H9 (cell line): ENCODE data around the gene SLC2A9. TPM values are rescaled to one million over a fixed set of nuclear protein-coding genes. Genes with fewer than 3 reads are reported as not detected.

ENCODE experiments used
- DNase-seq: peaks from one replicate; pipeline ENCODE4 v3.0.0-alpha.2; 2017
- H2AFZ ChIP-seq: one replicate; pipeline ENCODE4 v1.6.1; 2013; ENCODE audit warnings: mild to moderate bottlenecking, low read length, control low read depth, moderate library complexity
- H2AK5ac ChIP-seq: 2 replicates; pipeline ENCODE4 v1.6.1; 2013; ENCODE audit warnings: low read length, control low read depth, mixed read lengths; ENCODE audit not compliant: insufficient read length
- H2BK120ac ChIP-seq: one replicate; pipeline ENCODE4 v1.6.1; 2013; ENCODE audit warnings: low read depth, mild to moderate bottlenecking, low read length, control low read depth, inconsistent platforms; ENCODE audit not compliant: poor library complexity, severe bottlenecking
- H2BK12ac ChIP-seq: 2 replicates; pipeline ENCODE4 v1.6.1; 2013; ENCODE audit warnings: low read length, control low read depth, mixed read lengths, low read depth; ENCODE audit not compliant: insufficient read length
- H2BK15ac ChIP-seq: 2 replicates; pipeline ENCODE4 v1.6.1; 2013; ENCODE audit warnings: low read depth, low read length, control low read depth
- H2BK20ac ChIP-seq: one replicate; pipeline ENCODE4 v1.6.1; 2013; ENCODE audit warnings: low read depth, mild to moderate bottlenecking, low read length, control low read depth, inconsistent platforms; ENCODE audit not compliant: poor library complexity, severe bottlenecking
- H2BK5ac ChIP-seq: 2 replicates; pipeline ENCODE4 v1.6.1; 2013; ENCODE audit warnings: low read length, control low read depth, mixed read lengths; ENCODE audit not compliant: insufficient read length
- H3K14ac ChIP-seq: 2 replicates; pipeline ENCODE4 v1.6.1; 2013; ENCODE audit warnings: low read length, control low read depth; ENCODE audit not compliant: insufficient read depth
- H3K18ac ChIP-seq: 2 replicates; pipeline ENCODE4 v1.6.1; 2013; ENCODE audit warnings: low read depth, mild to moderate bottlenecking, mixed read lengths, low read length, control low read depth; ENCODE audit not compliant: insufficient read length
- H3K23ac ChIP-seq: 2 replicates; pipeline ENCODE4 v1.6.1; 2013; ENCODE audit warnings: low read length, control low read depth, mixed read lengths, low read depth; ENCODE audit not compliant: insufficient read length
- H3K23me2 ChIP-seq: 2 replicates; pipeline ENCODE4 v1.6.1; 2013; ENCODE audit warnings: low read depth, mild to moderate bottlenecking, mixed read lengths, low read length, control low read depth; ENCODE audit not compliant: insufficient read length, poor library complexity, severe bottlenecking
- H3K27ac ChIP-seq: 2 replicates; pipeline ENCODE4 v1.5.1; 2013; ENCODE audit warnings: low read length, control low read depth, mixed read lengths, low read depth; ENCODE audit not compliant: insufficient read length
- H3K27me3 ChIP-seq: 2 replicates; pipeline ENCODE4 v1.6.1; 2013; ENCODE audit warnings: low read length, control low read depth, inconsistent platforms; ENCODE audit not compliant: insufficient read depth
- H3K4ac ChIP-seq: 2 replicates; pipeline ENCODE4 v1.6.1; 2013; ENCODE audit warnings: low read depth, mild to moderate bottlenecking, control low read depth, inconsistent platforms, low read length, moderate library complexity
- H3K4me1 ChIP-seq: 2 replicates; pipeline ENCODE4 v1.6.1; 2013; ENCODE audit warnings: low read length, control low read depth, inconsistent platforms; ENCODE audit not compliant: insufficient read depth
- H3K4me2 ChIP-seq: 2 replicates; pipeline ENCODE4 v1.6.1; 2013; ENCODE audit warnings: low read length, control low read depth, mixed read lengths; ENCODE audit not compliant: insufficient read length, insufficient read depth
- H3K56ac ChIP-seq: 2 replicates; pipeline ENCODE4 v1.6.1; 2013; ENCODE audit warnings: low read depth, mild to moderate bottlenecking, mixed read lengths, low read length, control low read depth; ENCODE audit not compliant: insufficient read length
- H3K79me1 ChIP-seq: 2 replicates; pipeline ENCODE4 v1.6.1; 2013; ENCODE audit warnings: low read depth, mild to moderate bottlenecking, moderate library complexity, low read length, control low read depth, inconsistent platforms; ENCODE audit not compliant: insufficient read depth, poor library complexity, severe bottlenecking
- H3K79me2 ChIP-seq: 2 replicates; pipeline ENCODE4 v1.6.1; 2013; ENCODE audit warnings: low read length, control low read depth, inconsistent platforms; ENCODE audit not compliant: insufficient read depth
- H3K9ac ChIP-seq: 2 replicates; pipeline ENCODE4 v1.6.1; 2013; ENCODE audit warnings: low read length, control low read depth, mixed read lengths; ENCODE audit not compliant: insufficient read length; ENCODE audit errors: extremely low read depth
- H3K9me3 ChIP-seq: one replicate; pipeline ENCODE4 v1.6.1; 2013; ENCODE audit warnings: low read depth, low read length, inconsistent platforms; ENCODE audit not compliant: control insufficient read depth
- H3T11ph ChIP-seq: one replicate; pipeline ENCODE4 v1.6.1; 2013; ENCODE audit warnings: mild to moderate bottlenecking, low read length, control low read depth, inconsistent platforms
- H4K20me1 ChIP-seq: one replicate; pipeline ENCODE4 v1.6.1; 2013; ENCODE audit not compliant: control insufficient read depth, insufficient read length, insufficient read depth
- H4K5ac ChIP-seq: 2 replicates; pipeline ENCODE4 v1.6.1; 2013; ENCODE audit warnings: low read depth, mild to moderate bottlenecking, mixed read lengths, low read length, control low read depth; ENCODE audit not compliant: insufficient read length
- H4K8ac ChIP-seq: replicated peaks from 2 replicates; pipeline ENCODE4 v1.6.1; 2013; ENCODE audit warnings: low read length, control low read depth, mixed read lengths, low read depth; ENCODE audit not compliant: insufficient read length
- H4K91ac ChIP-seq: 2 replicates; pipeline ENCODE4 v1.6.1; 2013; ENCODE audit warnings: low read depth, mild to moderate bottlenecking, moderate library complexity, mixed read lengths, low read length, control low read depth; ENCODE audit not compliant: insufficient read length
- H3K27ac Mint-ChIP-seq, 3 experiments: 2 replicates in 2 of 3; 3 replicates in 1 of 3; pipeline ENCODE4 v1.8.0; 2020 to 2021; ENCODE audit warnings: mixed read lengths in 3 of 3, mild to moderate bottlenecking in 1 of 3, moderate library complexity in 1 of 3
- H3K27me3 Mint-ChIP-seq: 2 replicates; pipeline ENCODE4 v1.8.0; 2021; ENCODE audit warnings: low read depth, mild to moderate bottlenecking, moderate library complexity, mixed read lengths
- H3K36me3 Mint-ChIP-seq, 3 experiments: 2 replicates in 2 of 3; 3 replicates in 1 of 3; pipeline ENCODE4 v1.8.0; 2020 to 2021; ENCODE audit warnings: low read depth in 3 of 3, mixed read lengths in 3 of 3; ENCODE audit not compliant: insufficient read depth in 1 of 3
- H3K4me1 Mint-ChIP-seq, 2 experiments: 2 replicates each; pipeline ENCODE4 v1.8.0; 2020; ENCODE audit warnings: mixed read lengths in 2 of 2
- H3K4me3 Mint-ChIP-seq, 2 experiments: 2 replicates in 1 of 2; 3 replicates in 1 of 2; pipeline ENCODE4 v1.8.0; 2020 to 2021; ENCODE audit warnings: mild to moderate bottlenecking in 2 of 2, mixed read lengths in 2 of 2, moderate library complexity in 1 of 2
- H3K9me3 Mint-ChIP-seq, 2 experiments: 2 replicates in 1 of 2; 3 replicates in 1 of 2; pipeline ENCODE4 v1.8.0; 2020; ENCODE audit warnings: mild to moderate bottlenecking in 2 of 2, mixed read lengths in 2 of 2, moderate library complexity in 1 of 2
- CTCF ChIP-seq: fragments of 200-600 bp; sonication (generic); conservative IDR thresholded peaks from 3 replicates; pipeline ENCODE4 v1.8.0; 2021; ENCODE audit warnings: antibody characterized with exemption, mild to moderate bottlenecking
- WGBS: extraction: QIAGEN DNeasy Blood & Tissue Kit; methylation state at CpG from one replicate; pipeline ENCODE4 v1.1.7; 2013; ENCODE audit warnings: missing lambda C conversion rate, low lambda C conversion rate, mixed read lengths; ENCODE audit not compliant: insufficient read length; ENCODE audit errors: extremely low coverage; 5-methylcytosine and 5-hydroxymethylcytosine counted together
- total RNA-seq: library from RNA; stranded (reverse); gene quantifications from 2 replicates; pipeline ENCODE4 v1.2.1, GENCODE V29; 2021

SLC2A9 gene
- total RNA-seq, 1 experiment from 2014 or later = 0.79 TPM

- no peaks in the 10 kb centered on the region for H3K27me3 ChIP-seq
- H3K14ac ChIP-seq = no peak overlapping the region
- no peak overlapping the region for H3K27ac ChIP-seq
- H3K4me2 ChIP-seq = no peak overlapping the region
- Mint-ChIP-seq H3K27me3 (peaks cover 8% of the 10 kb centered on the region), H3K4me1 (peaks cover 16 to 29% of the 10 kb centered on the region in 2 experiments), H3K4me3 (no peak overlapping the region), H3K27ac (no peak overlapping the region; a peak in 1 of 7 replicates), H3K9me3 (peaks cover 0 to 5% of the 10 kb centered on the region in 2 experiments; a peak in 3 of 5 replicates), H3K36me3 (peaks cover 0 to 5% (median 0%) of the 10 kb centered on the region in 3 experiments; a peak in 2 of 7 replicates)
- no peak overlapping the region for H3K56ac ChIP-seq
- no peaks in the 10 kb centered on the region for H3K79me1 ChIP-seq
- no peak overlapping the region for H2BK20ac ChIP-seq
- no peaks in the 10 kb centered on the region for H3K79me2 ChIP-seq
- no peak overlapping the region for H2BK12ac ChIP-seq
- H4K8ac ChIP-seq = no peak overlapping the region
- H2AFZ ChIP-seq = no peak overlapping the region
- no peak overlapping the region for H2AK5ac ChIP-seq
- H3T11ph ChIP-seq = no peak overlapping the region
- H3K18ac ChIP-seq = no peak overlapping the region
- H3K9ac ChIP-seq = no peak overlapping the region
- no peak overlapping the region for H2BK120ac ChIP-seq
- H2BK5ac ChIP-seq = no peak overlapping the region
- DNase-seq = no peak
- WGBS = no CpG with 5 or more reads among the region's 12 CpGs
- H4K20me1 ChIP-seq = no peaks in the 10 kb centered on the region
- no peak overlapping the region for H3K23ac ChIP-seq
- no peaks in the 10 kb centered on the region for H3K23me2 ChIP-seq
- H4K5ac ChIP-seq = no peak overlapping the region
- H4K91ac ChIP-seq = no peak overlapping the region
- TF ChIP-seq CTCF = no peak
- no peak overlapping the region for H3K4ac ChIP-seq
- no peaks in the 10 kb centered on the region for H3K9me3 ChIP-seq
- H3K4me1 ChIP-seq = peaks cover 8% of the 10 kb centered on the region
- H2BK15ac ChIP-seq = no peak overlapping the region
These were observed 98.0 kb downstream of the SLC2A9 start for GRCh38 chr4:9923195-9923812.
